HG03439 (cell line): ENCODE measurements around the gene GXYLT1.
"Not testable (repeated sequence)": the region's sequence is repeated elsewhere in the genome, so short reads cannot be mapped to it uniquely, and the experiment has no call there.

Source experiments
- ATAC-seq: cut with Tn5 transposase; IDR thresholded peaks from one replicate; pipeline ENCODE4 v1.9.1; 2021; ENCODE audit warnings: mild to moderate bottlenecking, moderate library complexity; ENCODE audit not compliant: unreplicated experiment

Gene GXYLT1, protein sequence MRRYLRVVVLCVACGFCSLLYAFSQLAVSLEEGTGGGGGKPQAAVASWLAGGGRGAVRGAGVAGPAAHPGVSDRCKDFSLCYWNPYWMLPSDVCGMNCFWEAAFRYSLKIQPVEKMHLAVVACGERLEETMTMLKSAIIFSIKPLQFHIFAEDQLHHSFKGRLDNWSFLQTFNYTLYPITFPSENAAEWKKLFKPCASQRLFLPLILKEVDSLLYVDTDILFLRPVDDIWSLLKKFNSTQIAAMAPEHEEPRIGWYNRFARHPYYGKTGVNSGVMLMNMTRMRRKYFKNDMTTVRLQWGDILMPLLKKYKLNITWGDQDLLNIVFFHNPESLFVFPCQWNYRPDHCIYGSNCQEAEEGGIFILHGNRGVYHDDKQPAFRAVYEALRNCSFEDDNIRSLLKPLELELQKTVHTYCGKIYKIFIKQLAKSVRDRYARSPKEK

DNA sequence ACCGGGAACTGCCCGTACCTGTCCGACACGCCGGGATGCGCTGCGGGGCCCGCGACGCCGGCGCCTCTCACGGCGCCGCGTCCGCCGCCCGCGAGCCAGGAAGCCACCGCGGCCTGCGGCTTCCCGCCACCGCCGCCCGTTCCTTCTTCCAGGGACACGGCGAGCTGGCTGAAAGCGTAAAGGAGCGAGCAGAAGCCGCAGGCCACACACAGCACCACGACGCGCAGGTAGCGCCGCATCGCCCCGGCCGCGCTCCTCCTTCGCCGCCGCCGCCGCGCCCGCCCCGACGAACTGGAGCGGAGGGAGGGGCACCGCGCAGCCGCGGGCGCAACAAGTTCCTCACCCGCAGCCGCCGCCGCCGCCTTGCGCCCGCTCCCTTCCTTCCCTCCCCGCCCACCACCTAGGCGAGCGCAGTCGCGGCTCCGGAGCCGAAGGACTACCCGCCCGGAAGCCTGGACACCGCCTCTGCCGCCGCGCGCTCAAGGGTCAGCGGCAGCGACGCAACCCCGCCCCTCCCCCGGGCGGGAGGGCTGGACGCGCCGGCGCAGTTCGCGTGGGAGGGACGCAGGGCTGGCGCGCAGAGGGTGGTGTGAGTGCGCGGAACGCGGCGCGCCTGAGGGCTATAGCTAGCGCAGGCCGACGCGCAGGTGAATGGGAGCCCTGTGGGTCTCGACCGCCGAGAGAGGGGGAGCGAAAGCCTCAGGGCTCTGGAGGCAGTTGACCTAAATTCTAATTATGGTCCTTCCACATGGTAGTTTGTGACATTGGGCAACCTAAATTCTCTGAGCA is at the start of gene GXYLT1:
Gene GXYLT1, minus strand, starts transcription at position 467 of the 789 bp plus-strand sequence. Its CDS starts 228 bp downstream, at position 239.
- peak; percentile 95 for ATAC-seq

DNA sequence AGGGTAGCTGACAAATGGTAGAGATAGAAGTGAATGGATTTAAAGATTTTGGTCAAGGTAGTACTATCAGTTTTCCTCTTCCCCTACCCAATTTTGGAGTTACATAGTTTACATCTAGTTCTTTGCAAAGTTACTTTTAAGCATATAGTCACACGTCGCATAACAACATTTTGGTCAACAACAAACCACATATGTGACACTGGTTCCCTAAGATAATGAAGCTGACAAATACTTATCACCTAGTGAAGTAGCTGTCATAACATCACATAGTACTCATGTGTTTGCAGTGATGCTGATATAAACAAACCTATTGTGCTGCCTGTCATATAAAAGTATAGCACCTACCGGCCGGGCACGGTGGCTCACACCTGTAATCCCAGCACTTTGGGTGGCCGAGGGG is 48.0 kb upstream of the GXYLT1 start:
- ATAC-seq, result no peak

DNA sequence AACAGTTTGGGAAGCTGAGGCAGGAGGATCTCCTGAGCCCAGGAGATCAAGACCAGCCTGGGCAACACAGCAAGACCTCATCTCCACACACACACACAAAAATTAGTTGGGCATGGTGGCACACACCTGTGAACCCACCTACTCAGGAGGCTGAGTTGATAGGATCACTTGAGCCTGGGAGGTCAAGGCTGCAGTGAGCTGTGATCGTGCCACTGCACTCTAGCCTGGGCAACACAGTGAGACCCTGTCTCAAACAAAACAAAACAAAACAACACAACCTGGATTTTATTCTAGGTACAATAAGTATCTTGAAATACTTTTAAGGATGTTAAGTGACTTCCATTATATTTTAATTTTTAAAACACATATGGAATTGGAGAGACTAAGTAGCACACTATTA is 47.6 kb upstream of the GXYLT1 start:
- ATAC-seq, result no peak

DNA sequence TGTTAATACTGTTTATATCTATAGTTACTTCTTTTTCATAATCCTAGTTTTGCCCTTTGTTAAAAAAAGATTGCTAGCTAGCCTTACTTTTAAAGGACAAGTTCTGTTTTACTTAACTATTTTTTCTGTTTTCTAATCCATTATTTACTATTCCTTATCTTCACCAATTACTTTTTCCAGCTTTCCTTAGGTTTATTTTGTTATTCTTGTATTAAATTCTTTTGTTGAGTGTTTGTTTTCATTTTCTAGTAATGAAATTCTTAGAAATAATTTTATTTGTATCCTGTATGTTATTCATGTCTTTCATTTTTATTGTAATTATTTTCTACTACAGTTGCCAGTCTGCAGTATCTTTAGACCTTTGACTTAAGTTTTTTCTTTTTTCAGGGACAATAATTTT is 45.7 kb upstream of the GXYLT1 start:
- no peak for ATAC-seq

DNA sequence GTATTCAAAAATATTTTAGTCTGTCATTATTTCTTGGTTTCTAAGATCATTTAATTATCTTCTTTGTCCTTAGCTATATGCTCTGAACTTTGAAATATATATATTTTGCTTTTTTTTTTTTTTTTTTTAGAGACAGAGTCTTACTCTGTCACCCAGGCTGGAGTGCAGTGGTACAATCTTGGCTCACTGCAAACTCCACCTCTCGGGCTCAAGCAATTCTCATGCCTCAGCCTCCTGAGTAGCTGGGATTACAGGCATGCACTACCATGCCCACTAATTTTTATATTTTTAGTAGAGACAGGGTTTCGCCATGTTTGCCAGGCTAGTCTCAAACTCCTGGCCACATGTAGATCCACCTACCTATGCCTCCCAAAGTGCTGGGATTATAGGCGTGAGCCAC is 43.6 kb upstream of the GXYLT1 start:
- not testable (repeated sequence) for ATAC-seq

DNA sequence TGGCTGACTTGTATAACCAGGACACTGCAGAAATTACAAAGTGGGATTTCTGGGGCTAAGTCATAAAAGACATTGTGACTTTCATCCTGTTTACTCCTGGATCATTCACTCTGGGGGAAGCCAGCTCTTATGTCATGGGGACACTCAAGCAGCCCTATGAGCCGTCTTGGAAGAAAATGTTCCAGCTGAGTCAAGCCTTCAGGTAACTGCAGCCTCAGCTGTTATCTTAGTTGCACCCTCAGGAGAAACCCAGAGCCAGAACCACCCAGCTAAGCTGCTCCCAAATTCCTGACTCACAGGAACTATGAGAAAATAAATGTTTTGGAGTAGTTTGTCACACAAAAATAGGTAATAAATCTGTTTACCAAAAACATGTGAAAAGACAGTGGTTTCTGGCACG is 43.1 kb upstream of the GXYLT1 start:
- no peak for ATAC-seq

DNA sequence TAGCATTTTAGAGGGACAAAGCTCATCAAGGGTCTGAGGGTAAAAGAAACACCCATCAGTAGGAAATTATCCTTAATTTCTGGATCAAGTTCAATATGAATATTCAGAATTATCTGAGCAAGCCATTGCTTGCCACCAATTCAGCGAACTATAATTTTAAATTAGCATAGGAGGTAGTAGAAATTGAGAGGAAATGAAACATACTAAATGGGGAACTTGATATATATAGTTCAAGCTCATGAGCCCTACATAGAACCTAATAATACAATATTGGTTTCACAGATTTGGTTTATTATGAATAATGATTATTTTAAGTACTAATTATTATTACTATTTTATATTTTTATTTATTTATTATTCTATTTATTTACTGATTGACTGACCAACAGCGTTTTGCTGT is 42.1 kb upstream of the GXYLT1 start:
- ATAC-seq, result no peak

DNA sequence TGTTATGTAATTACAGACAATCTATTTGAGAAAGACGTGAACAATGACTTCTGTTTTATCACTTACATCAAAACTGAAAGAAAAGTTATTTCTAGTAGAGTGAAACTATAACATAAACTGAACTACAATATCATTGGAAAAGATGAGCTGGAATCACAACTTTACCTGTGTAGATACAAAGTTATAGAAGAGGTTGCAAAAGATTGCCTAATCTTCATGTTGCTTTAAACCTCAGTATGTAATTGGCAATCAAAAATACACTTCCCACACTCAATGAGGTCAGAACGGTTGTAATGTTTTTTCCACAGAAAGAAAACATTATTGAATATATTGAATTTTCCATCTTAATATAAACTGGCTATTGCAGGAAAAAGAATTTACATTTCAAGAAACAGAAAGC is 37.7 kb upstream of the GXYLT1 start:
- ATAC-seq, result no peak

DNA sequence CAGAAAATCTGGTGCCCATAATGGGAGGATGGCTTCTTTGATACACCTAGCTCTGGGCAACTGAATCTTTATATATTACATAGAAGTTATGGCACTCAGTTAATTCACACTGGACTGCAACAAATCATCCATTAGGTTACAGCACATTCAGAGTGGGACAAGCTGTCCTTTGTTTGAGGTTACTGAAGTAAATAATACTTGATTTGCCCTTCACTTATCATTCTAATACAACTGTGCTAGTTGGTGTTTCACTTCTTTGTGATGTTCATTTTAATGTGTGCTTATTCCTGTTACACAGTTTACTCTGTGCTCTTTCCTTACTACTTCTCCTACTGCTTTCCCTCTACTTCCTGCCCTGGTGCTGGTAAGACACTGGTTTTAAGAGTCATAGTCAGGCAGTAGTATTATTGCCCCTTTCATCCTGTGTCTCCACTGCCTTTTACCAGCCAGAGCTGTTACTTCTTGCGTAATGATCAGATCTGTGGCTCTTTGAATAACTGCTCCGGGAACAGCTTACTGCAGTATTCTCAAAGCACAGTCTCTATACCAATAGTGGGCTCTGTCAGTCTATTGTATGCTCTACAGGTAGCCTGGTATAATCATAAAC is 36.4 kb upstream of the GXYLT1 start:
- no peak for ATAC-seq

DNA sequence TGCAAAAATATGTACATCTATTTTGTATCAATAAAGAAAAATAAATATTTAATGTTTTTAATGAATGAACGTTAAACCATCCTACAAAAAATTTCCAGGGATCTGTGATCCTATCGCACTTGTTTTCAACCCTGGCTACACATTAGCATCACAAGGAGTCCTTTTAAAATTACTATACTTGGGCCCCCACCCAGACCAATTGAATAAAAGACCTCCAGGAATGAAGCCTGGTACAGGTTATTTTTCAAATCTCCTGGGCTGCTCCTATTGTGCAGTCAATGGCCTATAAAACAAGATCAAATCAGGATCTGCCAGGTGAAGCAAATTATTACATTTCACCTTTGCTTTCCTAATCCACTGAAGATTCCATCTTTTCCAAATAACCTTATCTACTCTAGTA is 33.4 kb upstream of the GXYLT1 start:
- ATAC-seq, result no peak

DNA sequence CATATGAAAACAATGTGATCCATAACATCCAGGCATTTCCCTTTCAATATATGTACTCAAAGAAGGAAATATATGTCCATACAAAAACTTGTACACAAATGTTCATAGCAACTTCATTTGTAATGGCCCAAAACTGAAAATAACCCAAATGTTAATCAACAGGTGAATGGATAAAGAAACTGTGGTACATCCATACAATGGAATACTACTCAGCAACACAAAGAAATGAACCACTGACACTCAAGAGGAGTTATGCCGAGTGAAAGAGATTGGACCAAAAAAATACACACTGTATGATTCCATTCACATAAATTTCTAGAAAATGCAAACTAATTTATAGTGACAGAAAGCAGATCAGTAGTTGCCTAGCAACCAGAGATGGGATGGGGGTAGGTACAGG is 30.3 kb upstream of the GXYLT1 start:
- ATAC-seq, result no peak

DNA sequence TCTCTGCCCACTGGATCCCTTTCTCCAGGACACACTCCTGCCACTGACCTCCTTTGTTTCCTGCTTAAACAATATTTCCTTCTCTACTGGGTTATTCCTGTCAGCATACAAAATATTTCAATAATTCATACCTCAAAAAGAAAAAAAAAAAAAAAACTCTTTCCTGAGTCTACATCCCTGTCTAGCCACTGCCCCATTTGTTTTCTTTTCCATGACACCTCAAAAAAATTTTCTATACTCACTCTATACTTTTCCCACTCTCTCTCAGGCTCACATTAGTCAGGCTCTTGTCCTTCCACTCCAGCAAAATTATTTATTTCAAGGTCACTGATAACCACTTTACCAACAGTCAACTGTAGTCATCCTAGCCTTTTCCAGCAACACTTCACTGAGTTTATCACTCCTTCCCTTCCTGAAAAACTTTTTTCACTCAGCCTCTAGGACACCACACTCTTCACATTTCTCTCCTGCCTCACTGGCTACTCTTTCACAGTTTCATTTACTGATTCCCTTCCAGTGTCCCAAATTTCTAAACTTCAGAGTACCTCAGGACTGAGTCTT is 29.4 kb upstream of the GXYLT1 start:
- ATAC-seq, result no peak

DNA sequence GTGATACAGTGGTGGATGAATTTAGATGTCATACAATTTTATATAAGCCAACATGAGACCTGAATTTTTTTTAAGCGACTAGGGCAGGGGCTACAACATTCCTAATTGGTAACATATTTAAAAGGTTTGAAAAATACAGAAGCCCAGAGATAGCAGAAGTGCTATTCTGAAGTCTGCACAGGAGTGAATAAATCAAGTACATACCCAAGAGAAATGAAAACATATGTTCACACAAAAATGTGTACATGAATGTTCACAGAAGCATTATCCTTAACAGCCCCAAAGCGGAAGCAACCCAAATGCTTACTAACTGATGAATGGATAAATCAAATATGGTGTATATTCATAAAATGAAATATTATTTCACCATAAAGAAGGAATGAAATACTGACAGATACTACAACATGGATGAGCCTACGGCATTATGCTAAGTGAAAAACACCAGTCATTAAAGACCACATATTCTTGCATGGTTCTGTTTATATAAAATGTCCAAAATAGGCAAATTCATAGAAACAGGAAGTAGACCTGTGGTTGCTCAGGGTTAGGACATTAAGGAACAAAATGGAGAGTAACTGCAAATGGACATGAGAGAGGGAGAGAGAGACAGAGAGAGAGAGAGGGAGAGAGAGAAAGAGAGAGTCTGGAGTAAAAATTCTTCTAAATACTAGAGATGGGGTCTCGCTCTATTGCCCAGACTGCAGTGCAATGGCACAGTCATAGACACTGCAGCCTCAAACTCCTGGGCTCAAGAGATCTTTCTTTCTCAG is 28.0 kb upstream of the GXYLT1 start:
- no peak for ATAC-seq

DNA sequence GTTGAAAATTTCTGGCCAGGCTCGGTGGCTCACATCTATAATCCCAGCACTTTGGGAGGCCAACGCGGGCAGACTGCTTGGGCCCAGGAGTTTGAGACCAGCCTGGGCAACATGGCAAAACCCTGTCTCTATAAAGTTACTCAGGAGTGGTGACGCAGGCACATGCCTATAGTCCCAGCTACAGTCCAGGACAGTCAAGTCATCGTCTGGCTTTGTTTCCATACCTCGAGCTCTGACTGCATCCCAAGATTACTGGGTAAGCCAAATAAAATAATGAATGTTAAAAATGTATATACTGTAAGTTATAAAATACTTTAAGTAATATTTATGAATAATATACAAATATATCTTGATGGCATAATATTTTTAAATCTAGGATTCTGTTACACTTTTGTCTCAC is 23.0 kb upstream of the GXYLT1 start:
- ATAC-seq, result no peak

DNA sequence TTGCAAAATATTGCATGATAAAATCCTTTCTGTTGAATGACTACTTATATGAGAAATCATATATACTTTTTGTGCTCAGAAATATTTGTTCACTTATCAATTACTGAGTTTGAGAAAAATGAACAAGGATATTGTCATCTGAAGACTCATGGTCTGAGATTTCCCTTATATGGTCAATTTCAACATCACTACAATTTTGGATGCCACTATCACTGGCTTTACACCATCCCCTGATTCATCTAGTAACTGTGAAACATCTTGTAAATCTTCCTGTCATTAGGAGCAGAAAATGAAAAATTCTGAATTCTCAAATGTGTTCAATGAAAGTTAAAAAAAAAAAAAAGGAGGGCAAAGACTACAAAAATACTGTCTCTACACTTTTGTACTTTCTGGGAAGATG is 21.8 kb upstream of the GXYLT1 start:
- ATAC-seq, result no peak

DNA sequence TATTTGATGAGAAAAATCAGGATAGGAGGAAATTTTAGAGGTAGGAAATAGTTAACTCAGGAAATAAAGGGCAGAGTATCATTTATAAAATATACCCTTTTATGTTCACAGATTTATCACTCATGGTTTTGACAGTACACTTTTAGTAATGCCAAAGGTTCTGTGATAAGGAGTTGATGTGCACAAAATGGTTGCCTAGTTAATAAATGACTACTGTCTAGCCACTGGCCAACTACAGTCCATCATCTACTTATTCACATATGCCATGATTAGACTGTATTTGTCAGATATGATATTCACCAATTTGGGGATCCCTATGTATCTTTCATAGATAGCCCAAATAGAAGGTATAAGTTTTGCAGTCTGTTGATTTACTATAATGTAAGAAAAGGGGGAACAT is 19.2 kb upstream of the GXYLT1 start:
- no peak for ATAC-seq

DNA sequence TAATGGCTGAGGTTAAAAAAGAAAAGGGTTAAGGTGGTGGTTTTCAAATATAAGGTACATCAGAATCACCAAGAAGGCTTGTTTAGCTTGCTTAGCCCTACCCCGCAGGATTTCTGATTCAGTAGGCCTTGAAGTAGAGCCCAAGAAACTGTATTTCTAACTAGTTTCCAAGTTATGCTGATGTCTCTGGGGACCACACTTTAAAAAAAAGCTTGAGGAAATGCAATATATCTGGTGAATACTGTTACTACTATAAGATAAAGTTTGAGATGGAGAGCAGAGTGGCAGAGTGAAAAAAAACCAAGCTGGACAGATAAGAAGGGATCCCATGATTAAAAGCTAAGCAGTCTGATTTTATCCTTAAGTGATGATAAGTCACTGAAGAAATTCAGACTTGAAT is 18.3 kb upstream of the GXYLT1 start:
- ATAC-seq, result no peak

DNA sequence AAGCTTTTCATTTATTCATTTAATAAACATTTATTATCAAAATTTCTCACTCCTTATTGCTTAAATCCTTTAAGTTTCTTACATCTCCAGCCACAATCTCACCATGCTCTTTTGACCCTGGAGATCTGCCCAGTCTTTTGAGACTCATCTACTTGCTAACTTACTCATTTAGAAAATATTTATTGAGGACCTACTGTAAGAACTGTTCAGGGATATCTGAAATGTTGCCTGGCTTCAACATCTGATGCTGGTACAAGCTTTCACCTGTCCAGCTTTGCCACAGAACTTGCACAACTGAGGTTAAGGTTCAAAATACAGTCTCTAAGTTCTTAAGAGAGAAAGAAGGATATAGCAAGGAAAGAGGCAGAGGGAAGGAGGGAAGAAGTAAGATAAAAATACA is 17.5 kb upstream of the GXYLT1 start:
- ATAC-seq, result no peak

DNA sequence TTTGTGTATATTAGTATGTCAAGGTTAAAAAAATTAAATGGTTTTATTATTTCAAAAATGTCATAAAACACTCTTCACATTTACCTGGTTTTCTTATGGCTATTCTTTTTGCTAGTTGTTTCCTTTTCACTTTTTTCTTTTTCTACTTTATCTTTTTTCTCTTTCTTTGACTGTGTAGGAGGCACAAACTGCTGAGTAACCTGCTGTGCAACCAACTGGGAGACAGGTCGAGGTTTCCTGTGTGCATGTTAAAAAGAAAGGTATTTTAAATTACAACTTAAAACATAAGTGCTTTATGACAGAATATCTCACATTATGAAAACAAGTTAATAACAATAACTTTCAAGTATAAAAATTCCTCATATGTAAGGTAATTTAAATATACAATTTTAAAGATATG is 16.9 kb upstream of the GXYLT1 start:
- no peak for ATAC-seq

DNA sequence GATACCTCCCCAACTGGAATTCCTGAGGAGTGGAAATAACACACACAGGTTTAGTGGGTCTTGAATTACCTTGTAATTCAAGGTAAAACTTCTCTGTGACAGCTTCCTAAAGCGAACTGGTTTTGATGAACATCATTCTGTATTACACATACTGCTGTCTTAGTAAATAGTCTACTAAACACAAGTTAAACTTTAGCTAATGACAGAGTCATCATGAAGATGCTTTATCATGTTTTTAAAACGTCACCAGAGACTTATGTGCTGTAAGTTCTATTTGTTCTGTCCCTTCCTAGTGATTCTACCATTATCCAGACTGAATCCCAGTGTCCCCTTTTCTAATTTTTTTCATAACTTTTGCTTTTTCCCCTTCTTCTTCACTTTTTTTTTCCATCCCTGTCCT is 11.6 kb upstream of the GXYLT1 start:
- no peak for ATAC-seq
